ENCODE data around the gene DLEC1. TPM values are rescaled to one million over a fixed set of nuclear protein-coding genes. Genes with fewer than 3 reads are reported as not detected.
"Not testable (repeated sequence)": the region's sequence is repeated elsewhere in the genome, so short reads cannot be mapped to it uniquely, and the experiment has no call there.

DLEC1 gene
- total RNA-seq, 2 donors from 2014 or later, result 0.25 to 0.52 TPM

DNA sequence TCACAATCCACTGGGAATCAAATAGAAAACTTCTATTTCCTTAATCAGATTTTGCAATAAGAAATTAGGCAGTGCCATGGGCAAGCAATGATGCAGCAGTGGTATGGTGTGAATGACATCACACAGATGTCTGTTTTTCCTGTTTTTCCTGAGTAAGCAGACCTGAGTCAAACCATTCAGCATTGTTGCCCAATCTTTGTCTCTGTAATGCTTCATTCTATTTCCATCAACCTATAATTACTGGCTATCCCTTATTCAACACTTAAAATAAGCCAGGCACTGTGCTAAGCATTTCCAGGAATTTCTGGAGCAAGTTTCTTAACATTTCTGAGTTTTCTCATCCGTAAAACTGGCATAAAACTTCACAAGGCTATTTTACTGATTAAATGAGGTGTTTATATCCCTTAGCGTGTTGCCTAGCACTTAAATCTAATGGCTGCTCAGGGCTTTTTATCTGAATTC, 115.1 kb downstream of the DLEC1 start:
- no peaks in the 10 kb centered on the region for H3K9me3 Mint-ChIP-seq
- DNase-seq (ENCODE audit: low spot score) (no peak), ATAC-seq (peak; percentile 60 to 82)
- H3K27me3 Mint-ChIP-seq, result no peaks in the 10 kb centered on the region
- H3K4me3 Mint-ChIP-seq, result peak overlapping the region; percentile 33
- no peaks in the 10 kb centered on the region for H3K36me3 Mint-ChIP-seq
- peaks cover 31 to 37% of the 10 kb centered on the region in 2 donors for H3K4me1 Mint-ChIP-seq (ENCODE audit: low read depth in 2 of 2)
- peak overlapping the region; percentile 59 to 80 for H3K27ac Mint-ChIP-seq

DNA sequence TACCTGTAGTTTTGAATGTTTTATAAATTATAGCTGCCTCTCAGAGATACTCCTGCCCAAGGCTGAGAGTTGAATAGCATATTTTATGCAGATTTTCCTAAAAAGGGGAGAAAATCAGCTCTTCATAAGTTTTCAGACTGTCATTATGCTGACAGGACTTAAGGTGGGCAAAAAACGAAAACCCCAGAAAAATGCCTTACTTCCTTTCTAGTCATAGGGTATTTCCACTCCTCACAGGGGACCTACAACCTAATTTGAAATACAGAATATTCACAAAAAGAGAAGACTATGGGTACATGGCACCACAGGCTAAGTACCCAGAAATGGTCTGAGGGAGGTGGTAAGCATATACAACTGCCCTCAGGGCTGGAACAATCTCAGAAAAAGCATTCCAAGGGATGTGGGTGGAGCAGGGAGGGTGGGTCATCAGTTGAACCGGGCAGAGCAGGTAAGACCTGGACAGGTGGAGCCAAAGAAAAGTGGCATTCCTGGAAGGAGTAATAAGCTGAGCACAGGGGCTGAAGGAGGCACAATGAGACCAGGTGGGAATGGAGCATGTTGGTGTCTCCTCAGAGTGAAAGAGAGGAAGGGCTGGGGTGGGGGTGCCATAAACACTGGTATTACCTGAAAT, 115.7 kb downstream of the DLEC1 start:
- H3K27me3 Mint-ChIP-seq, result no peaks in the 10 kb centered on the region
- DNase-seq (ENCODE audit: low spot score) (no peak), ATAC-seq (no peak)
- peak overlapping the region; percentile 59 to 80 for H3K27ac Mint-ChIP-seq
- peaks cover 29 to 37% of the 10 kb centered on the region in 2 donors for H3K4me1 Mint-ChIP-seq (ENCODE audit: low read depth in 2 of 2)
- H3K36me3 Mint-ChIP-seq, result no peaks in the 10 kb centered on the region
- peak overlapping the region; percentile 33 for H3K4me3 Mint-ChIP-seq
- no peaks in the 10 kb centered on the region for H3K9me3 Mint-ChIP-seq

DNA sequence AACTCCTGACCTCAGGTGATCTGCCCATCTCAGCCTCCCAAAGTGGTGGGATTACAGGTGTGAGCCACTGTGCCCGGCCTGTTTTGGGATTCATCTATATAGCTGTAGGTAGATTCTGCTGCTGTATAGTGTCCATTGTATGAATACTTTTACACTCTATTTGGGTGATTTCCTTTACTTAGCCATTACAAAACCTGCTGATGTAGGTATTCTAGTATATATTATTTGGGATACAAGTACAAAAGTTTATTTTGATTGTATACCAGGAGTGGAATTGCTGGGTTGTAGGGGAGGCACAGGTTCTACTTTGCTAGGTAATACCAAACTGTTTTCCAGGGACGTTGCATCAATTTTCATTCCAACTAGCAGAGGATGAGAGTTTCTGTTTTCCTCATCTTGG, 116.8 kb downstream of the DLEC1 start:
- H3K4me3 Mint-ChIP-seq, result no peak overlapping the region
- no peak overlapping the region for H3K27ac Mint-ChIP-seq
- DNase-seq (ENCODE audit: low spot score) (no peak), ATAC-seq (no peak)
- no peaks in the 10 kb centered on the region for H3K9me3 Mint-ChIP-seq
- H3K27me3 Mint-ChIP-seq, result no peaks in the 10 kb centered on the region
- no peaks in the 10 kb centered on the region for H3K36me3 Mint-ChIP-seq
- H3K4me1 Mint-ChIP-seq (ENCODE audit: low read depth in 2 of 2), result peaks cover 29 to 36% of the 10 kb centered on the region in 2 donors

DNA sequence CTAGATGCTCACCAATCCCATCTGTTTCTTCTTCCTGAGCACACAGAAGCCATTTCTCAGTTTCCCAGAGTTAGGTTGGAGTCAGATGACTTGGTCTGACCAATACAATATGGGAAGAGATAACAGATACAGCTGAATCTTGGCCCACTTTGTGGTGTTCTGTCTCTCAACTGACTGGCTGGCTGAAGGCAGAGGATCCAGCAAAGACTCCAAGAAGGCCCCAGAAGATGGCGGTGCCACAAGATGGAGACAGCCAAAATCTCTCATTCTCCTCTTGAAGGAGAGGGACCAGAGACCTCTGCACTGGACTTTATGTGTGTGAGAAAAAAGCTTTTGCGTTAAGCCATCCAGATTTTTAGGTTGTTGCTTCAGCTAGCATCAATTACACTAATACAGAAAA, 118.1 kb downstream of the DLEC1 start:
- no peaks in the 10 kb centered on the region for H3K27me3 Mint-ChIP-seq
- no peaks in the 10 kb centered on the region for H3K36me3 Mint-ChIP-seq
- no peak overlapping the region for H3K27ac Mint-ChIP-seq
- ATAC-seq (no peak), DNase-seq (ENCODE audit: low spot score) (no peak)
- peaks cover 19 to 23% of the 10 kb centered on the region in 2 donors for H3K4me1 Mint-ChIP-seq (ENCODE audit: low read depth in 2 of 2)
- H3K4me3 Mint-ChIP-seq, result no peak overlapping the region
- no peaks in the 10 kb centered on the region for H3K9me3 Mint-ChIP-seq

DNA sequence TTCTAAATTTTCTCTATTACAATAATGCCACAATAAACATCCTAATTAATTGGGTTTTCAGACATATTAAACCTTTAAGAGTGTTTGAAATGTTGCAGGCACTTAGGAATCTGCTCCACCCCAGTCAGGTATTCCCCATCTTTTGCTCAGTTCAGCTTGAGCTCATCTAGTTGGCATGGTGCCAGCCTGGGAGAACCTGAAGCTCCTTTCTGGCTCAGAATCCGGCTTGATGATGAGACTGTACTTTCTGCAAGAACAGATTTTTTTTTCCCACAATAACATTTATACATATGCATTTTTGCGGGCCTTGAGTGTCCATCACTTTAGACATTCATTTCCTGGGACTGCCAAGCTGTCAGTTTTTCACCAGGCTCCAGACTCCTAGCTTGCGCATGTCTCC, 118.6 kb downstream of the DLEC1 start:
- Mint-ChIP-seq H3K4me3 (no peak overlapping the region), H3K36me3 (no peaks in the 10 kb centered on the region), H3K27ac (no peak overlapping the region), H3K9me3 (no peaks in the 10 kb centered on the region), H3K27me3 (no peaks in the 10 kb centered on the region), H3K4me1 (ENCODE audit: low read depth in 2 of 2) (peaks cover 19 to 21% of the 10 kb centered on the region in 2 donors)
- ATAC-seq, result no peak
- DNase-seq (ENCODE audit: low spot score), result no peak

DNA sequence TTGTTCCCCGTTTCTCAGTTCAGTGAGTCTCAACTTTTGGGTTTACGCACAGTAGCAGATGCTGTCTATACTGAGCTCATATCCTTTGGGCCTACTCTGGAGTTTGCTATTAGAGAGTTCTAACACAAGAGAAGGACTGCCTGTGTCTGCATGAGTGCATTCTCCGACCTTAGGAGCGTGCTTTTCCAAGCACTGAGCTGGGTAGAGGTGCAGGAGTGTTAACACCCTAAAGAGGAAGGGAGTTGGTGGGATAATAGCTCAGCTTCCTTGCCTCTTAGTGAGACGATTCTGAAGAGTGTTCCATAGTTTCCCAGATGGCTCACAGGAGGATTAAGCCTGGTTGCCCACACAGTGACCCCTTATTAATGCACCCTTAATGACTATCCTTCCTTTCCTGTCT, 119.5 kb downstream of the DLEC1 start:
- ATAC-seq (peak in 1 of 2 donors; percentile 20), DNase-seq (ENCODE audit: low spot score) (no peak)

DNA sequence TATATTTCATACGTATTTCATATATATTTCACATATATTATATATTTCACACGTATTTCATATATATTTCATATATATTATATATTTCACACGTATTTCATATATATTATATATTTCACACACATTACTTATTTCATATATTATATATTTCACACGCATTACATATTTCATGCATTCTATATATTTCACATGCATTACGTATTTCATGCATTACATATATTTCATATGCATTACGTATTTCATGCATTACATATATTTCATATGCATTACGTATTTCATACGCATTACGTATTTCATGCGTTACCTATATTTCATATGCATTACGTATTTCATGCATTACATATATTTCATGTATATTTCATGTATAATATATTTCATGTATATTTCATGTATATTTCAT, 121.7 kb downstream of the DLEC1 start:
- H3K27me3 Mint-ChIP-seq; DNase-seq (ENCODE audit: low spot score); H3K4me3 Mint-ChIP-seq; H3K27ac Mint-ChIP-seq; H3K9me3 Mint-ChIP-seq; H3K36me3 Mint-ChIP-seq; H3K4me1 Mint-ChIP-seq (ENCODE audit: low read depth in 2 of 2); ATAC-seq: not testable (repeated sequence)

More for the DNA sequence above, 119.5 kb downstream of the DLEC1 start:
- Mint-ChIP-seq H3K27me3 (no peaks in the 10 kb centered on the region), H3K9me3 (no peaks in the 10 kb centered on the region), H3K4me1 (ENCODE audit: low read depth in 2 of 2) (peaks cover 12% of the 10 kb centered on the region in 2 donors), H3K27ac (no peak overlapping the region), H3K36me3 (no peaks in the 10 kb centered on the region), H3K4me3 (no peak overlapping the region)

DNA sequence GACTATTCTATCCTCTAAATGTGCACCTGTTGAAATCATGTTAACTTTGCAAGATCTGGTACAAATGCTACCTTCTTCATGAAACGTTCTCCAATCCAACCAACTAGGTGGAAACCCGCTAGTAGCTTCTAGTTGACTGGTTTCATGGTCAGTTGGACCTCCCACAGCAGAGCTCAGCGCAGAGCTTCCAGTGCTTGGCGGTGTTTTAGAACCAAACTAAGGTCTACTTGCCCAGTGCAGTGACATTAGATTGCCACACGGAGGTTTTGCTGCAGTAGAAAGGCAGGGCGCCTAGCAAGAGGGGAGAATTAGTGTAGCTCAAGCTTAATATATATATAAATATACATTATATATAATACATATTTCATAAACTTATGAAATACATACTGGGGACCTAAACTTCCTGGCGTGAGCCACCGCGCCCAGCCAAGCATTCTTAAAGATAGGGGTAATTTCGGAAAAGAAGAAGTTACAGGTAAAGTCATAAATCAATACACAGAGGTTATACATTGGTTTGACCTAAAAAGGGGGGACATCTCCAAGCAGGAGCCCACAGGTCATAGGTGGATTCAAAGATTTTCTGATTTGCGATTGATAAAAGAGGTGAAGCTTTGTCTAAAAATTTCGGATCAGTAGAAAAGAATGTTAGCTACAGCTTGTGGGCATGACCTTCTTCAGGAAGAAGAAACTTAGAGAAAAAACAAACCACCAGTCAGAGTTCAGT, 124.3 kb downstream of the DLEC1 start:
- Mint-ChIP-seq H3K4me3 (no peak overlapping the region), H3K4me1 (ENCODE audit: low read depth in 2 of 2) (peaks cover 25 to 32% of the 10 kb centered on the region in 2 donors), H3K9me3 (no peaks in the 10 kb centered on the region), H3K27me3 (no peaks in the 10 kb centered on the region), H3K27ac (no peak overlapping the region), H3K36me3 (no peaks in the 10 kb centered on the region)
- no peak for ATAC-seq
- DNase-seq (ENCODE audit: low spot score), result no peak

DNA sequence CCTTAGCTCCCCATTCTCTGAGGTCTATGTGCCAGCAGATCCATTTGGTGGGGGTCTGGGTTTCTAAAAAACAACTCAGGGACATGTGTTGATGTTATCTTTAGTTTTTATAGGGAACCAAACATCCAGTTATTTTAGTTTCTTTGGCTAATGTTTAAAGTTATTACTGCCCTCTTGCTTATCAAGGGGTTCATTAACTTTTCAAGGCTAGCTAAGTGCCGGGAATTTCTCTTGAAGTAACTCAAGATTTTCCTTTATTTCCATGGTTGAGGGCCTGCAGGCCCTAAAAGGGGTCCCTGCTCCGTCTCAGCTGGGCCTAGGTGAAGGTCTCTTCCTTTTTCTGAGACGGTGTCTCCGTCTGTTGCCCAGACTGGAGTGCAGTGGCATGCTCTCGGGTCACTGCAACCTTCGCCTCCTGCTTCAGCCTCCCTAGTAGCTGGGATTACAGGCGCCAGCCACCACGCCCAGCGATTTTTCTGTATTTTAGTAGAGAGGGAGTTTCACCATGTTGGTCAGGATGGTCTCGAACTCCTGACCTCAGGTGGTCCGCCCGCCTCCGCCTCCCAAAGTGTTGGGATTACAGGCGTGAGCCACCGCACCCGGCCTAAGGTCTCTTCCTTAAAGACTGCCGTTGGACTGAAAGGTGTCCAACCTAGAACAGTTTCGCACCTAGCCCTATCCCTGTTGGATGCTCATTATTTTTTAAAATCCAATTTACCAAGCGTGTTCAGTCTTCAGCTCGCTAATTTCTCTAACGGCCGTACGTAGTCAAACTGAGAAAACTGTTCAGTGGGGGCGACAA, 125.0 kb downstream of the DLEC1 start:
- Mint-ChIP-seq H3K9me3 (no peaks in the 10 kb centered on the region), H3K27ac (peak overlapping the region; percentile 94 to 97), H3K4me1 (ENCODE audit: low read depth in 2 of 2) (peaks cover 32 to 40% of the 10 kb centered on the region in 2 donors), H3K27me3 (no peaks in the 10 kb centered on the region), H3K36me3 (no peaks in the 10 kb centered on the region), H3K4me3 (peak overlapping the region; percentile 95)
- ATAC-seq (no peak), DNase-seq (ENCODE audit: low spot score) (no peak)

DNA sequence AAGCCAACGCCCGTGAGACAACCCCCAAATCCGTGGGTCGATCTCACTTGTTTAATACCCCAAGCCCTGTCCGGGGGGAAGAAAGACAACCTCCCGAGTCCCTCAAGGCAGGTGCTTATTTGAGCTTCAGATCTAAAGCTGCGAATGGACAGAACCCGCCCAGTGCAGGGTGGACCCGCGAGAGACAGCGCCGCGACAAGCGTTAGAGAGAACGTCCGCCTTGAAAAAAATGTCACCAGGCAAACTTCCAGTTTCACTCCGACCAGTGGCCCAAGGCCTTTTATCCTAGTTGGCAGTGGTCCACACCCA, 125.6 kb downstream of the DLEC1 start:
- Mint-ChIP-seq H3K27ac (peak overlapping the region; percentile 94 to 97), H3K4me3 (peak overlapping the region; percentile 95), H3K36me3 (no peaks in the 10 kb centered on the region), H3K4me1 (ENCODE audit: low read depth in 2 of 2) (peaks cover 38 to 44% of the 10 kb centered on the region in 2 donors), H3K27me3 (no peaks in the 10 kb centered on the region), H3K9me3 (no peaks in the 10 kb centered on the region)
- no peak for ATAC-seq
- no peak for DNase-seq (ENCODE audit: low spot score)

DNA sequence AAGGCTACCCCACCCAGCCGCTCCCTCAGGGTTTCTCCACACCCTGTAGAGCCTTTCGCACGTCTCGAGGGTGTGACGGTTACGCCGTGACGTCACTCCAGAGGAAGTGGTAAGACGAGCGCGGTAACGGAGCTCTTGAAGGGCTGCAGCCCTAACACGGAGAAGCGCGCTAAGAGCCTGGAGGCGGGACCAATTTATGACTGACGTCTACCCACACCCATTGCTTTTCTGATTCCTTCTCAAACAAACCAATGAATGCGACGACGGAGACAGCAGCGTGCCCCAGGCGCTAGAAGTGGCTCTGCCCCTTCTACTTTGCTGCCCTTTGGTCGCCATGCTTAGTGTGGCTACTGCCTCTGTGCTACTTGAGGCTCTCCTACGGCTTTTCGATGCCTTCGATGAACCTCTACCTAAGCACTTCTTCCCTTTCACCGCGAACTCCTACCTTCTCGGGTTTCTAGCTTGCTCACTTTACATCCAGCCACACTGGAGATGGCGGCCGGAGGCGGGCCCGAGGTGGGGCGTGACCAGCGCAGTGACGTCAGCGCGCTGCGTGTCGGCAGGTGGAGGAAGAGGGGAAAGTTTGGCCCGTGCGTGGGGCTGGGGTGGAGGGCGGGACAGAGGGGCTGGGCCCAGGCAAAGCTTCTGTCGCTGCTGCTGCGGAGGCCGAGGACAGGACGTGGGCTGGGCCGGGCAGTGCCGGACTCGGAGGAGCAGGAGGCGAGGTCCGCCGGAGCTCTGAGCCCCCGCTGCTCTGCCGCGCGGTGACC, 126.1 kb downstream of the DLEC1 start, which contains the start of gene OXSR1:
Gene OXSR1 (plus strand): TSS at position 586 of the 770 bp plus-strand sequence. CDS start 340 bp downstream, outside the sequence.
- H3K9me3 Mint-ChIP-seq, result no peaks in the 10 kb centered on the region
- peak; percentile 93 to 95 for ATAC-seq
- peak within 1 kb of the TSS; percentile 95 for H3K4me3 Mint-ChIP-seq
- no peaks in the 10 kb centered on the region for H3K36me3 Mint-ChIP-seq
- peaks cover 39 to 44% of the 10 kb centered on the region in 2 donors for H3K4me1 Mint-ChIP-seq (ENCODE audit: low read depth in 2 of 2)
- H3K27ac Mint-ChIP-seq, result peak within 1 kb of the TSS; percentile 94 to 97
- no peaks in the 10 kb centered on the region for H3K27me3 Mint-ChIP-seq
- DNase-seq (ENCODE audit: low spot score), result peak; percentile 99

DNA sequence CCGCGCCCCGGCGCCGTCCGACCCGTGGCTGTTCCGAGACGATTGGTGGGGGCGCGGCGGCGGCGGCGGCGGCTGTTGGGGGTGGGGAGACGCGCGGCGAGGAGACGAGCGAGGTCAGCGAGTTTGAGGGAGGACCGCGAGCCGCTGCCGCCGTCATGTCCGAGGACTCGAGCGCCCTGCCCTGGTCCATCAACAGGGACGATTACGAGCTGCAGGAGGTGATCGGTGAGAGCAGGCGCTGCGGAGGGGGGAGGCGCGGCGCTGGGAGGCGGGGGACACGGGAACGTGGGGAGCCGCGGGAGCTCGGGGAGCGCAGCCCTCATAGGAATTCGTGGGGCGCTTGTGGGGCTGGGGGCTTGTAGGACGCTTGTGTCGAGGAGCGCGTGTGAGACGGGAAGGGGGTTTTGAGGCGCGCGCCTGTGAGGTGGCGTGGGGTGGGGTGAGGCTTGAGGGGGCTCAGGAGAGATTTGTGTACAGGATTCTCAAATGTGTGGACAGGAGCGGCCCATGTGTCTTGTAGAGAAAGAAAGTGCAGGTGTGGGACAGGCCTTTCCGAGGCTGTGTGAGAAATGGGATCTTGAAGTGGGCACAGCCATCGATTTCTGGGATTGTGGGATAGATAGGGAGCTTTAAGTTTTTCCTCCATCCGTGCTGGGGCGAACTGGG, 126.8 kb downstream of the DLEC1 start:
- H3K36me3 Mint-ChIP-seq, result no peaks in the 10 kb centered on the region
- peak overlapping the region; percentile 94 to 97 for H3K27ac Mint-ChIP-seq
- DNase-seq (ENCODE audit: low spot score) (no peak), ATAC-seq (no peak)
- no peaks in the 10 kb centered on the region for H3K9me3 Mint-ChIP-seq
- H3K4me3 Mint-ChIP-seq, result peak overlapping the region; percentile 95
- peaks cover 45 to 51% of the 10 kb centered on the region in 2 donors for H3K4me1 Mint-ChIP-seq (ENCODE audit: low read depth in 2 of 2)
- H3K27me3 Mint-ChIP-seq, result no peaks in the 10 kb centered on the region

DNA sequence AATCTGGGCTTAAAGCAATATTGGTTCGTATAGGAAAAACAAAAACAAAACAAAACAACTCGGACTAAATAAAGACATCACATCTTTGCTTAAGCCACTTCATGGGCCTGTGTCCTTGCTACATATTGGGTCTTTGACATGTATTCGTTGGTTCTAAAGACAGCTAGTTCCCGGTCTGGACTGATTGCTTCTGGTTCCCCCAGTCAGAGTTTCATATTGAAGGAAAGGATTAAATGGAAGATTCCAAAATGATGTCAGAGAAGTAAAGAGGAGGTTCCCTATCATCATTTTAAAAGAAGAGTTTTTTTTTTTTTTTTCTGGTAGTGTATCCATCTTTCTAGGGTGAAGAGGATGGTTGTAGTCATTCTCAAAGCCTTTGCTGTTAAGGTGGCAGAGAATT, 128.6 kb downstream of the DLEC1 start:
- peak overlapping the region; percentile 66 to 94 for H3K27ac Mint-ChIP-seq
- H3K4me1 Mint-ChIP-seq (ENCODE audit: low read depth in 2 of 2), result peaks cover 54 to 66% of the 10 kb centered on the region in 2 donors

More for the DNA sequence above, 128.6 kb downstream of the DLEC1 start:
- no peaks in the 10 kb centered on the region for H3K9me3 Mint-ChIP-seq
- no peak for ATAC-seq
- peak overlapping the region; percentile 95 for H3K4me3 Mint-ChIP-seq
- no peaks in the 10 kb centered on the region for H3K36me3 Mint-ChIP-seq
- no peaks in the 10 kb centered on the region for H3K27me3 Mint-ChIP-seq
- no peak for DNase-seq (ENCODE audit: low spot score)

Measured in natural killer cell treated with Interleukin-12 subunit alpha and Interleukin-12 subunit beta and Interleukin-15 and Interleukin-18, amount 100 ng/mL, for 72 hours (primary cell).